Measurements from ENCODE around the gene MYBPC2.

GRCh38 chr19:50505856-50506611 lies 73.3 kb downstream of the MYBPC2 start:
- no peak for TF ChIP-seq CTCF (IDR thresholded peaks at IDR 0.05; ENCODE audit: insufficient read depth, low read depth, low read length)
- TF ChIP-seq EZH2 (IDR thresholded peaks at IDR 0.05; ENCODE audit: insufficient read depth, low read length): no peak
